Ovary (tissue), 9 donors: ENCODE data around the gene BMI1. TPM values are rescaled to one million over a fixed set of nuclear protein-coding genes. Genes with fewer than 3 reads are reported as not detected.

Experiments
- DNase-seq, 5 donors: peaks; one replicate each; pipeline ENCODE4 v3.0.0-alpha.2; 2019 to 2020
- H3K27ac ChIP-seq, 2 donors: fragments of 200-600 bp; one replicate each; pipeline versions ENCODE4 v1.5.1 to v1.8.0; 2019 to 2022
- H3K27me3 ChIP-seq: fragments of 200-600 bp; one replicate; pipeline ENCODE4 v1.8.0; 2022
- H3K36me3 ChIP-seq: fragments of 200-600 bp; sonication (generic); one replicate; pipeline ENCODE4 v1.5.1; 2019
- H3K4me1 ChIP-seq: one replicate; pipeline ENCODE4 v1.8.1; 2013; ENCODE audit warnings: mild to moderate bottlenecking, moderate library complexity; ENCODE audit not compliant: insufficient read depth
- H3K4me3 ChIP-seq: fragments of 200-600 bp; sonication (generic); one replicate; pipeline ENCODE4 v1.5.1; 2017
- H3K9me3 ChIP-seq, 2 donors: fragments of 200-600 bp in 1 of 2; sonication (generic) in 1 of 2; one replicate each; pipeline versions ENCODE4 v1.5.1 to v1.8.1; 2013 to 2019; ENCODE audit warnings: mild to moderate bottlenecking in 1 of 2, moderate library complexity in 1 of 2
- EP300 ChIP-seq: sonication (generic); formaldehyde crosslinking; IDR thresholded peaks from one replicate; pipeline ENCODE4 v1.6.1; 2017; ENCODE audit warnings: antibody characterized with exemption
- POLR2A ChIP-seq: fragments of 450-650 bp; IDR thresholded peaks from one replicate; pipeline ENCODE4 v1.6.1; 2017; ENCODE audit warnings: antibody characterized with exemption, mild to moderate bottlenecking, moderate library complexity
- WGBS, 3 donors: extraction: QIAGEN DNeasy Blood & Tissue Kit in 1 of 3; methylation state at CpG; one replicate each; pipeline versions ENCODE4 v1.1.5 to v1.1.7; 2013 to 2017; 5-methylcytosine and 5-hydroxymethylcytosine counted together
- intact Hi-C, 4 donors: fragments of 100-400 bp; cut with DNase I; formaldehyde crosslinking; loops; one replicate each; pipeline versions ENCODE4 v1.11.0 to v1.15.1; 2022 to 2023
- polyA plus RNA-seq, 2 donors: library from polyadenylated mRNA; stranded (reverse); fragments of 200-250 nt in 1 of 2; fragments of 350-450 nt in 1 of 2; fragmentation: Illumina TruSeq in 1 of 2; extraction: RNeasy Lipid Tissue Mini Kit (QIAGEN cat#74804) in 1 of 2; gene quantifications; one replicate each; pipeline ENCODE4 v1.2.3, GENCODE V29; 2013 to 2014
- total RNA-seq, 7 donors: library from RNA; depleted of rRNA in 2 of 7; stranded (reverse); fragments of >200 nt in 2 of 7; fragmentation: NEBNext Ultra II Directional in 3 of 7; extraction: Animal tissue kit (Norgen Biotek cat#: 25700) in 3 of 7; gene quantifications; one replicate each; pipeline versions ENCODE4 v1.1.0 to v1.2.4, GENCODE V29; 2016 to 2023
- TF ChIP-seq, protein P1 (sequence below), 3 donors: fragments of 450-650 bp in 2 of 3; fragments of 200-600 bp in 1 of 3; IDR thresholded peaks; one replicate each; pipeline versions ENCODE4 v1.5.1 to v1.8.0; 2016 to 2022; ENCODE audit warnings: antibody characterized with exemption in 3 of 3, mild to moderate bottlenecking in 1 of 3
- donor health status: DM: no; HTN: no; CAD: no; lungs with moderate emphysema.
- donor health status: DM: no; HTN: no; CAD: no.
- donor health status: Bipolar disorder and iron deficiency.
- donor health status: DM: yes; HTN: yes; CAD: no.
- donor health status: DM: no; HTN: no; CAD: no.
- donor health status: DM: yes; HTN: yes; CAD: no.

Gene BMI1
- total and polyA plus RNA-seq, 9 donors, result 18.7 to 63.3 (median 39.6) TPM

DNA sequence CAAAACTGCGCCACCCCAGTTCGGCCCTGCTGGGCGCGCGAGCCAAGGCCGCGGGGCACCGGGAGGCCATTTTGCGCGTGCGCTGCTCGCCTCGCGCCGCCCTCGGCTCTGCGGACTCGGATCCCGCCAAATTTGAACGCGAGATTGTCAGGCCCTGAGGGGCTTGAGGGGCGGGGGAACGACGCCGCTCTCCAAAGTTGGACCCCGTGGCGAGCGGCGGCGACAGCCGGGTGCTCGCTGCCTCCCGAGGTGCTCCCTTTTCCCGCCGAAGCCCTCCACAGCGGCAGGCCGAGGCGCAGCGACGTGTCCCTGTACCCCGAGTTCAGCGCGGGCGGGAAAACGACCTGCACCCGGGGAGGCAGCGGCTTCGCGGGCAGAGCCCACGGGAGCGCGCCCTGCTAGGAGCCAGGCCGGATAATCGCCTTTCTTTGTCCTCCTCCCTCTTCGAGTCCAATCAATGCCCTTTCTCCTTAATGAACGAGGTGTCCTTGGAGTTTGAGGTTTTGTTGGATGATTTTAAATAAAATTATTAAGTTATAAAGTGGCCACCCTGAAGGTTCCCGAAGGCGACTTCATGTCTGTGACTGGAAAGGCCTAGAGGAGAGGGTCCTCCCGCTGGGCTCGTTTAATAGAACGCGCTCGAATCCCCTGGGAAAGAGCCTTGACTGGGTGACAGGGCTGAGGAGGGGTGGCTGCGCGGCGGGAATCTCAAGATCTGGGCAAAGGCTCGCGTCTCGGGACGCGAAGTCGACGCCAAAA, 13.7 kb downstream of the BMI1 start:
- intact Hi-C loops, result no loop called here
- peak in 3 of 5 donors; percentile 23 to 34 (median 25) for DNase-seq
- Histone ChIP-seq H3K27ac (no peak overlapping the region), H3K9me3 (no peaks in the 10 kb centered on the region), H3K27me3 (peaks cover 12% of the 10 kb centered on the region), H3K36me3 (no peaks in the 10 kb centered on the region), H3K4me3 (peak overlapping the region; percentile 30), H3K4me1 (peaks cover 5% of the 10 kb centered on the region)
- TF ChIP-seq, protein P1, sequence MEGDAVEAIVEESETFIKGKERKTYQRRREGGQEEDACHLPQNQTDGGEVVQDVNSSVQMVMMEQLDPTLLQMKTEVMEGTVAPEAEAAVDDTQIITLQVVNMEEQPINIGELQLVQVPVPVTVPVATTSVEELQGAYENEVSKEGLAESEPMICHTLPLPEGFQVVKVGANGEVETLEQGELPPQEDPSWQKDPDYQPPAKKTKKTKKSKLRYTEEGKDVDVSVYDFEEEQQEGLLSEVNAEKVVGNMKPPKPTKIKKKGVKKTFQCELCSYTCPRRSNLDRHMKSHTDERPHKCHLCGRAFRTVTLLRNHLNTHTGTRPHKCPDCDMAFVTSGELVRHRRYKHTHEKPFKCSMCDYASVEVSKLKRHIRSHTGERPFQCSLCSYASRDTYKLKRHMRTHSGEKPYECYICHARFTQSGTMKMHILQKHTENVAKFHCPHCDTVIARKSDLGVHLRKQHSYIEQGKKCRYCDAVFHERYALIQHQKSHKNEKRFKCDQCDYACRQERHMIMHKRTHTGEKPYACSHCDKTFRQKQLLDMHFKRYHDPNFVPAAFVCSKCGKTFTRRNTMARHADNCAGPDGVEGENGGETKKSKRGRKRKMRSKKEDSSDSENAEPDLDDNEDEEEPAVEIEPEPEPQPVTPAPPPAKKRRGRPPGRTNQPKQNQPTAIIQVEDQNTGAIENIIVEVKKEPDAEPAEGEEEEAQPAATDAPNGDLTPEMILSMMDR (IDR thresholded peaks at IDR 0.05), result no peak
- TF ChIP-seq POLR2A (no peak), EP300 (no peak)
- WGBS, 3 donors, result 6 to 11% (median 7%) methylated on average over 67 to 73 of the region's 73 CpGs

DNA sequence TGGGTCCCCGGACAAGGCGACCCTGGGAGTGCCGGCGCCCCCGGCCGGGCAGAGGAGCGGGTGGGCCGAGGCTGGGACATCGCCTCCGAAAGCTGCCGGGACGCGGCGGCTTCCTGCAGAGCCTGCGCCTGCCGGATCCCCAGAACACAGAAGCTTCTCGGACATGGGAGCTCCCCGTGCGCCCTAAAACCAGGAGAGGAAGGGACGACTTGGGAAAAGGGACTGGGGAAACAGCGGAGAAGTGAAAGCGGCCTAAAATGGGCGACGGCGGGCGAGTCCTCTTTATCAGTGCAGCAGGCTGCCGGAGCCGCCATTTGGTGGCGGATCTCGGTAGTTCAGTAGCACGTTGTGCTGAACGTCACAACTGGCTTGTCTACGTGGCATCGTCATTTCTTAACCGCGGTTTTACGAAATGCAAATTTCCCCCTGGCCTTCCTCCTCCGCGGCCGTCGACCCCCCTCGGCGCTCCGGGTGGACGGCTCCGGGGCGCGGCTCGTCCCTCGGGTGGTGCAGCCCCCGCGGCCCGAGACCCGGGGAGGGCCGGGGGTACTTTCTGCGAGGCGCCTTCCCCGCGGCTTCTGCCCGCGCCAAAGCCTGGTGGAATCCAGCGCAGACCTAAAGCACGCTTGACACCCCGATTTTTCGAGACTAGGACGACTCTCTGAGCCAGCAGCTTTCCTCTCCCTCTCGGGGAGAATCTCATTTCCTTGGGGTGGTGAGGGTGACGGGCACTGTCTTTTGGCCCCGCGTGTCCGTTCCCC, 14.5 kb downstream of the BMI1 start:
- Histone ChIP-seq H3K4me1 (peaks cover 6% of the 10 kb centered on the region), H3K9me3 (no peaks in the 10 kb centered on the region), H3K27ac (no peak overlapping the region), H3K4me3 (peak overlapping the region; percentile 30), H3K27me3 (peaks cover 12% of the 10 kb centered on the region), H3K36me3 (no peaks in the 10 kb centered on the region)
- TF ChIP-seq POLR2A, result no peak
- TF ChIP-seq, protein P1 (IDR thresholded peaks at IDR 0.05), result no peak
- TF ChIP-seq EP300, result no peak
- 2 to 5% (median 3%) methylated on average over 71 of the region's 71 CpGs for WGBS, 3 donors
- intact Hi-C loops, result no loop called here
- DNase-seq, result peak in 4 of 5 donors; percentile 31 to 55 (median 47)

DNA sequence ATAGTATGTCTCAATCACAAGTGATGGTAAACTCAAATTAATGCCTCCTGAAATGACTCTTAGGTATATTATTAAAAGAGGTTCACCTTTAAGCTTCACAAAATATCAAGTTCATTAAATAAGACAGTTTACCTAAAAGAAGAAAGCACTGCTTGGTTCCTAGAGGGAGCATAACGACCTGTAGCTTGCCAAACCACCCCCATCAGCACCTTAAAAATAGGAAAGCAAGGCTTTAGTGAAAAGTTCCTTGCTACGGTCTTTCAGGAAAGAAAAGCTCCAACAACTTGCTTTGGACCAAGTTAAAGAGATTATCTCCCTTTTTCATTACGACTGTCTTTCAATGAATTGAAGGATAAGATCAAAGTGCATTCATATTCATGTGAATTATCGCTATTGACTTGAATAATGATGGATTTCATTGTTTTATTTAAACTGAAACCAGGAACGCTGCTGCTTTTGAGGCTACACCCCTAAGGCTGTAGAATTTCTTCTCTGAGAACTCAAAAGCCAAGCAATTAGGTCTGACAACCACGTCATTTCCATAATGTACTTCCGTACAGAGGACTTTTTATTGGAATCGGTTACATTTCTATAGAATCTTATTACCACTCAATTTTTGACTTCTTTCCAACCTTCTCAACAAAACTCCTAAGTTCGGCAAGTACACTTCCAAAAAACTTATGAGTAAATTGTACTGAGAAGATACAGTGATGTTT, 17.4 kb downstream of the BMI1 start:
- no peak for DNase-seq
- Histone ChIP-seq H3K9me3 (no peaks in the 10 kb centered on the region), H3K4me3 (no peak overlapping the region), H3K4me1 (peaks cover 6% of the 10 kb centered on the region), H3K36me3 (no peaks in the 10 kb centered on the region), H3K27me3 (peaks cover 12% of the 10 kb centered on the region), H3K27ac (no peak overlapping the region)
- WGBS, 3 donors, result 20 to 25% (median 21%) methylated on average over 9 of the region's 9 CpGs
- intact Hi-C loops, result no loop called here
- no peak for TF ChIP-seq EP300
- TF ChIP-seq POLR2A, result no peak
- TF ChIP-seq, protein P1 (IDR thresholded peaks at IDR 0.05), result no peak

GRCh38 chr10:22338931-22339330, 18.0 kb downstream of the BMI1 start:
- Histone ChIP-seq H3K27ac (no peak overlapping the region), H3K4me1 (peaks cover 6% of the 10 kb centered on the region), H3K4me3 (no peak overlapping the region), H3K9me3 (no peaks in the 10 kb centered on the region), H3K36me3 (no peaks in the 10 kb centered on the region), H3K27me3 (peaks cover 12% of the 10 kb centered on the region)
- no peak for DNase-seq
- intact Hi-C loops, result no loop called here
- TF ChIP-seq EP300 (no peak), POLR2A (no peak)
- TF ChIP-seq, protein P1 (IDR thresholded peaks at IDR 0.05), result no peak
